K562 (cell line): ENCODE measurements around the gene MSI1. TPM values are rescaled to one million over a fixed set of nuclear protein-coding genes. Genes with fewer than 3 reads are reported as not detected.

Experiments used
- FOS ChIP-seq: IDR thresholded peaks from 3 replicates; pipeline ENCODE4 v1.6.1; 2011; ENCODE audit not compliant: insufficient read length; ENCODE audit errors: extremely low read depth
- GTF2E2 ChIP-seq: fragments of 200-800 bp; sonication (Bioruptor generic); IDR thresholded peaks from 2 replicates; pipeline ENCODE4 v1.6.1; 2016; ENCODE audit warnings: missing genetic modification characterization, missing compliant biosample characterization
- IRF1 ChIP-seq: sonication (generic); formaldehyde crosslinking; IDR thresholded peaks from 2 replicates; pipeline ENCODE4 v1.8.0; 2022; ENCODE audit warnings: missing genetic modification reagents, mild to moderate bottlenecking, borderline replicate concordance
- RB1 ChIP-seq: fragments of 450-650 bp; IDR thresholded peaks from 2 replicates; pipeline ENCODE4 v1.6.1; 2017; ENCODE audit warnings: low read depth, mild to moderate bottlenecking
- RBM34 ChIP-seq: fragments of 200-400 bp; formaldehyde crosslinking; IDR thresholded peaks from 2 replicates; pipeline ENCODE4 v1.6.1; 2018; ENCODE audit warnings: low read length, borderline replicate concordance; ENCODE audit not compliant: insufficient read depth
- UBTF ChIP-seq, 2 experiments: IDR thresholded peaks; 2 replicates each; pipeline ENCODE4 v1.6.1; 2012; ENCODE audit warnings: improper control_type of control experiment in 2 of 2, low read depth in 2 of 2, low read length in 2 of 2, borderline replicate concordance in 1 of 2
- YY1 ChIP-seq, 3 experiments: IDR thresholded peaks; 2 replicates each; pipeline ENCODE4 v1.6.1; 2011; ENCODE audit warnings: low read length in 2 of 3, mild to moderate bottlenecking in 2 of 3, moderate library complexity in 2 of 3, borderline replicate concordance in 1 of 3, control low read depth in 1 of 3, low read depth in 1 of 3; ENCODE audit not compliant: insufficient read depth in 3 of 3, insufficient replicate concordance in 2 of 3, control insufficient read depth in 1 of 3, insufficient read length in 1 of 3; ENCODE audit errors: extremely low read depth in 1 of 3
- ZBTB5 ChIP-seq: fragments of 450-650 bp; IDR thresholded peaks from 2 replicates; pipeline ENCODE4 v1.6.1; 2017; ENCODE audit warnings: antibody characterized with exemption
- ZNF280B ChIP-seq: fragments of 250-450 bp; sonication (Bioruptor Pico); IDR thresholded peaks from 2 replicates; pipeline ENCODE4 v1.5.1; 2021; ENCODE audit warnings: mild to moderate bottlenecking
- ZNF75A ChIP-seq: fragments of 450-650 bp; formaldehyde crosslinking; IDR thresholded peaks from 2 replicates; pipeline ENCODE4 v1.4.0; 2020; ENCODE audit warnings: mild to moderate bottlenecking
- polyA plus RNA-seq, 8 experiments: library from polyadenylated mRNA; depleted of rRNA in 4 of 8; stranded (reverse) in 5 of 8; unstranded in 3 of 8; fragments of >200 nt; fragmentation: Nextera tagmentation in 2 of 8; fragmentation: Illumina TruSeq in 1 of 8; extraction: Ambion mirVana in 2 of 8; extraction: Trizol in 1 of 8; gene quantifications; 2 replicates each; pipeline versions ENCODE4 v1.2.1 to v1.2.3, GENCODE V29; 2011 to 2014; ENCODE audit warnings: inconsistent platforms in 1 of 8, missing spikeins in 1 of 8
- total RNA-seq, 7 experiments: library from RNA; depleted of rRNA in 6 of 7; stranded (reverse); fragments of >200 nt in 6 of 7; fragmentation: Illumina TruSeq in 2 of 7; extraction: Trizol in 2 of 7; gene quantifications; 2 replicates each; pipeline versions ENCODE4 v1.2.1 to v1.2.3, GENCODE V29; 2011 to 2021; ENCODE audit warnings: low replicate concordance in 1 of 7

Gene MSI1
- total and polyA plus RNA-seq, 9 of the 15 experiments (the other 6 are each of a cell fraction or from before 2014, with no cell fraction given): 0.16 TPM; not detected in 8

- TF ChIP-seq RBM34 (no peak), YY1 (IDR thresholded peaks at IDR 0.05; ENCODE audit: borderline replicate concordance in 1 of 3, control insufficient read depth in 1 of 3, extremely low read depth in 1 of 3, insufficient read depth in 3 of 3, insufficient read length in 1 of 3, insufficient replicate concordance in 2 of 3, low read depth in 1 of 3, low read length in 2 of 3) (no peak), RB1 (no peak), GTF2E2 (tag) (no peak), ZBTB5 (no peak), UBTF (IDR thresholded peaks at IDR 0.05; ENCODE audit: borderline replicate concordance in 1 of 2, low read depth in 2 of 2, low read length in 2 of 2) (no peak), IRF1 (CRISPR knock-in tag) (no peak), FOS (peak; percentile 17), ZNF280B (CRISPR knock-in tag) (no peak), ZNF75A (CRISPR knock-in tag) (no peak)
Observed at GRCh38 chr12:120381752-120382419, 12.9 kb upstream of the MSI1 start (continued).
